IMR-90 (cell line): Measurements from ENCODE around the gene MARCKS. TPM values are rescaled to one million over a fixed set of nuclear protein-coding genes. Genes with fewer than 3 reads are reported as not detected.

Experiments used
- ATAC-seq: fragments of 200-7000 bp; cut with Tn5 transposase; 2 replicates; pipeline ENCODE4 v1.9.1; 2020; ENCODE audit warnings: low read depth, mild to moderate bottlenecking, moderate library complexity
- BruUV-seq: library from RNA; stranded (reverse); fragments of 400-500 nt; replicated peaks from 2 replicates; lab custom pipeline; 2021; lab: Mats Ljungman, UMichigan
- CTCF ChIA-PET: fragments of 300-600 bp; formaldehyde crosslinking; extraction: SDS; loops from one replicate; lab custom pipeline; 2021; ENCODE audit warnings: antibody characterized with exemption; lab: Yijun Ruan, JAX
- POLR2A ChIA-PET: fragments of 300-600 bp; sonication (Branson Sonifier 250); formaldehyde crosslinking; loops from one replicate; lab custom pipeline; 2022; ENCODE audit warnings: antibody characterized with exemption; ENCODE audit not compliant: unreplicated experiment; lab: Charles Lee
- DNase-seq: peaks from one replicate; pipeline ENCODE4 v3.0.0; 2013
- H2AFZ ChIP-seq: replicated peaks from 2 replicates; pipeline ENCODE3; 2013; ENCODE audit warnings: low read length, mild to moderate bottlenecking; ENCODE audit not compliant: poor library complexity
- H2AK5ac ChIP-seq: 2 replicates; pipeline ENCODE4 v1.6.1; 2013; ENCODE audit warnings: low read depth, low read length, inconsistent platforms
- H2AK9ac ChIP-seq: replicated peaks from 2 replicates; pipeline ENCODE3; 2013; ENCODE audit warnings: mild to moderate bottlenecking, low read depth, low read length, moderate library complexity; ENCODE audit not compliant: poor library complexity
- H2BK120ac ChIP-seq: 2 replicates; pipeline ENCODE4 v1.6.1; 2013; ENCODE audit warnings: low read depth, low read length, inconsistent platforms
- H2BK15ac ChIP-seq: 3 replicates; pipeline ENCODE4 v1.6.1; 2013; ENCODE audit warnings: low read depth, low read length, inconsistent platforms
- H2BK20ac ChIP-seq: 2 replicates; pipeline ENCODE4 v1.6.1; 2013; ENCODE audit warnings: low read depth, mild to moderate bottlenecking, inconsistent platforms, low read length, moderate library complexity
- H2BK5ac ChIP-seq: 2 replicates; pipeline ENCODE4 v1.6.1; 2013; ENCODE audit warnings: mild to moderate bottlenecking, low read depth, low read length, inconsistent platforms; ENCODE audit not compliant: poor library complexity, severe bottlenecking
- H3K14ac ChIP-seq: replicated peaks from 2 replicates; pipeline ENCODE4 v1.6.1; 2013; ENCODE audit warnings: low read depth, low read length, inconsistent platforms
- H3K18ac ChIP-seq: 2 replicates; pipeline ENCODE4 v1.6.1; 2013; ENCODE audit warnings: low read depth, low read length, control low read depth
- H3K23ac ChIP-seq: 2 replicates; pipeline ENCODE4 v1.6.1; 2013; ENCODE audit warnings: low read depth, low read length, inconsistent platforms
- H3K27ac ChIP-seq: 2 replicates; pipeline ENCODE4 v1.5.1; 2013; ENCODE audit warnings: mild to moderate bottlenecking, control low read depth, low read length; ENCODE audit not compliant: insufficient read depth
- H3K27me3 ChIP-seq: 2 replicates; pipeline ENCODE4 v1.6.1; 2013; ENCODE audit warnings: low read length; ENCODE audit not compliant: control insufficient read depth, insufficient read depth
- H3K36me3 ChIP-seq: 2 replicates; pipeline ENCODE4 v1.6.1; 2013; ENCODE audit warnings: low read length, mixed read lengths; ENCODE audit not compliant: control insufficient read depth, insufficient read depth
- H3K4ac ChIP-seq: 2 replicates; pipeline ENCODE4 v1.6.1; 2013; ENCODE audit warnings: low read depth, low read length, inconsistent platforms
- H3K4me1 ChIP-seq: 2 replicates; pipeline ENCODE4 v1.6.1; 2013; ENCODE audit warnings: low read length, mixed read lengths; ENCODE audit not compliant: control insufficient read depth, insufficient read depth
- H3K4me2 ChIP-seq: 2 replicates; pipeline ENCODE4 v1.6.1; 2013; ENCODE audit warnings: low read depth, mild to moderate bottlenecking, control low read depth, low read length, moderate library complexity
- H3K4me3 ChIP-seq: 2 replicates; pipeline ENCODE4 v1.5.1; 2013; ENCODE audit warnings: low read depth, mild to moderate bottlenecking, control low read depth, low read length, moderate library complexity; ENCODE audit not compliant: insufficient read depth
- H3K56ac ChIP-seq: 2 replicates; pipeline ENCODE4 v1.6.1; 2013; ENCODE audit warnings: low read length, inconsistent platforms; ENCODE audit not compliant: insufficient read depth; ENCODE audit errors: extremely low read depth
- H3K79me1 ChIP-seq, 2 experiments: 2 replicates each; pipeline ENCODE4 v1.6.1; 2013; ENCODE audit warnings: low read length in 2 of 2, inconsistent platforms in 1 of 2, low read depth in 1 of 2
- H3K9ac ChIP-seq: 2 replicates; pipeline ENCODE4 v1.6.1; 2013; ENCODE audit warnings: low read depth, low read length, control low read depth
- H3K9me1 ChIP-seq: 2 replicates; pipeline ENCODE4 v1.6.1; 2013; ENCODE audit warnings: low read length, inconsistent platforms; ENCODE audit not compliant: insufficient read depth
- H3K9me3 ChIP-seq: 2 replicates; pipeline ENCODE4 v1.6.1; 2013; ENCODE audit warnings: low read length; ENCODE audit not compliant: control insufficient read depth, insufficient read depth
- H4K20me1 ChIP-seq: 2 replicates; pipeline ENCODE4 v1.6.1; 2013; ENCODE audit warnings: low read length, inconsistent platforms; ENCODE audit not compliant: insufficient read depth
- H4K5ac ChIP-seq: 2 replicates; pipeline ENCODE4 v1.6.1; 2013; ENCODE audit warnings: mild to moderate bottlenecking, low read depth, low read length, control low read depth
- H4K8ac ChIP-seq, 2 experiments: 2 replicates each; pipeline ENCODE4 v1.6.1; 2013; ENCODE audit warnings: low read depth in 2 of 2, low read length in 2 of 2, control low read depth in 1 of 2, inconsistent platforms in 1 of 2
- H4K91ac ChIP-seq: 2 replicates; pipeline ENCODE4 v1.6.1; 2013; ENCODE audit warnings: low read depth, low read length, inconsistent platforms; ENCODE audit not compliant: insufficient read depth
- BHLHE40 ChIP-seq: fragments of 150-350 bp; IDR thresholded peaks from 2 replicates; pipeline ENCODE4 v1.6.1; 2016; ENCODE audit warnings: mild to moderate bottlenecking, low read depth, low read length
- CHD1 ChIP-seq: IDR thresholded peaks from 2 replicates; pipeline ENCODE4 v1.6.1; 2012; ENCODE audit warnings: low read depth, low read length, improper control_type of control experiment
- FOS ChIP-seq: fragments of 150-350 bp; IDR thresholded peaks from 2 replicates; pipeline ENCODE4 v1.6.1; 2016; ENCODE audit warnings: low read depth, low read length
- MAFK ChIP-seq: IDR thresholded peaks from 2 replicates; pipeline ENCODE4 v1.6.1; 2012; ENCODE audit warnings: low read depth, low read length, improper control_type of control experiment
- MAZ ChIP-seq: IDR thresholded peaks from 2 replicates; pipeline ENCODE4 v1.6.1; 2012; ENCODE audit warnings: low read depth, mild to moderate bottlenecking, low read length, improper control_type of control experiment, moderate library complexity, borderline replicate concordance
- RAD21 ChIP-seq: IDR thresholded peaks from 2 replicates; pipeline ENCODE4 v1.6.1; 2012; ENCODE audit warnings: low read length, improper control_type of control experiment
- SMC3 ChIP-seq: fragments of 150-350 bp; IDR thresholded peaks from 2 replicates; pipeline ENCODE4 v1.6.1; 2016; ENCODE audit warnings: low read depth, mild to moderate bottlenecking, antibody characterized with exemption, low read length, moderate library complexity
- WGBS, 2 experiments: methylation state at CpG; one replicate each; pipeline versions ENCODE4 v1.1.5 to v1.1.7; 2013; ENCODE audit warnings: missing lambda C conversion rate in 2 of 2; ENCODE audit not compliant: insufficient read length in 1 of 2; ENCODE audit errors: extremely low coverage in 2 of 2; 5-methylcytosine and 5-hydroxymethylcytosine counted together
- dilution Hi-C: fragments of 300-500 bp; cut with HindIII; formaldehyde crosslinking; loops from one replicate; pipeline ENCODE4 v1.14.3; 2018; ENCODE audit warnings: low sequenced_read_pairs; ENCODE audit not compliant: unreplicated experiment
- in situ Hi-C: fragments of 300-500 bp; cut with MboI; formaldehyde crosslinking; loops from 3 replicates; pipeline ENCODE4 v1.14.3; 2019; ENCODE audit warnings: low sequenced_read_pairs, inconsistent platforms, mixed read lengths
- intact Hi-C: fragments of 100-400 bp; cut with micrococcal nuclease; formaldehyde crosslinking; loops from 2 replicates; pipeline ENCODE4 v1.10.0; 2022
- polyA plus RNA-seq, 3 experiments: library from polyadenylated mRNA; depleted of rRNA; stranded (reverse); fragments of >200 nt; gene quantifications; 2 replicates each; pipeline ENCODE4 v1.2.3, GENCODE V29; 2012; ENCODE audit warnings: low replicate concordance in 1 of 3
- total RNA-seq: library from RNA; depleted of rRNA; stranded (reverse); fragments of >200 nt; gene quantifications from 2 replicates; pipeline ENCODE4 v1.2.3, GENCODE V29; 2012
- TF ChIP-seq, protein P1 (sequence below): conservative IDR thresholded peaks from 2 replicates; pipeline ENCODE4 v1.5.1; 2012; ENCODE audit warnings: mild to moderate bottlenecking, low read depth, low read length, improper control_type of control experiment

Gene MARCKS
- total and polyA plus RNA-seq, 2 of the 4 experiments (the other 2 are of a cell fraction), result 34.5 to 40.7 TPM

DNA sequence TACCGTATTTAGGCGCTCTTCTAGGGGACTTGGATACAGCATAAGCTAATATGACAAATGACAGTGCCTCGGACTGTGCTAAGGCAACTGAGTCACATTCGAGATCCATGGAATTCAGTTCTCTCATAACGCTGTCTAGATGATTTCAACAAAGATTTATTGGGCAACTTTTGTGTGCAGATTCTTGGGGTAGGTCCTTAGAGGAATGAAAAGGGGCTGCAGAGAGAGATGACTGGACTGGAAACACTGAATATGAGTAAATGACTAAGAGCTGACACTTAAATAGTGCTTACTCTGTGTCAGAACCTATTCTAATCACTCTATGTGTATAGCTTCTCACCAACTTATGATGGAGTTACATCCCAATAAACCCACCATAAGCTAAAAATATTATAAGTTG, 36.4 kb upstream of the MARCKS start:
- CTCF ChIA-PET, result interaction anchor here (0.9 kb wide), 1 partner anchor 7 kb away, joined by 4 read pairs; no protein-coding TSS in a partner anchor
- dilution Hi-C loops, result no loop called here

More for the DNA sequence above, 36.4 kb upstream of the MARCKS start:
- Histone ChIP-seq H2BK5ac (no peak overlapping the region), H2BK20ac (no peak overlapping the region), H2BK15ac (no peak overlapping the region), H2AK5ac (no peak overlapping the region), H4K20me1 (no peaks in the 10 kb centered on the region), H3K79me1 (no peaks in the 10 kb centered on the region), H3K4ac (no peak overlapping the region), H2AFZ (no peak overlapping the region), H4K5ac (no peak overlapping the region), H3K27ac (no peak overlapping the region), H3K18ac (no peak overlapping the region), H3K9ac (no peak overlapping the region), H3K14ac (no peak overlapping the region), H3K4me1 (peaks cover 6% of the 10 kb centered on the region), H2AK9ac (no peak overlapping the region), H3K27me3 (no peaks in the 10 kb centered on the region), H3K4me3 (no peak overlapping the region), H3K4me2 (no peak overlapping the region), H3K36me3 (no peaks in the 10 kb centered on the region), H3K56ac (no peak overlapping the region), H4K91ac (no peak overlapping the region), H3K9me1 (no peaks in the 10 kb centered on the region; the same call in 1 of the 2 replicates), H3K9me3 (no peaks in the 10 kb centered on the region), H3K23ac (no peak overlapping the region; the same call in 1 of the 2 replicates), H4K8ac (no peak overlapping the region), H2BK120ac (no peak overlapping the region)
- peak; percentile 5 for DNase-seq
- TF ChIP-seq, protein P1, sequence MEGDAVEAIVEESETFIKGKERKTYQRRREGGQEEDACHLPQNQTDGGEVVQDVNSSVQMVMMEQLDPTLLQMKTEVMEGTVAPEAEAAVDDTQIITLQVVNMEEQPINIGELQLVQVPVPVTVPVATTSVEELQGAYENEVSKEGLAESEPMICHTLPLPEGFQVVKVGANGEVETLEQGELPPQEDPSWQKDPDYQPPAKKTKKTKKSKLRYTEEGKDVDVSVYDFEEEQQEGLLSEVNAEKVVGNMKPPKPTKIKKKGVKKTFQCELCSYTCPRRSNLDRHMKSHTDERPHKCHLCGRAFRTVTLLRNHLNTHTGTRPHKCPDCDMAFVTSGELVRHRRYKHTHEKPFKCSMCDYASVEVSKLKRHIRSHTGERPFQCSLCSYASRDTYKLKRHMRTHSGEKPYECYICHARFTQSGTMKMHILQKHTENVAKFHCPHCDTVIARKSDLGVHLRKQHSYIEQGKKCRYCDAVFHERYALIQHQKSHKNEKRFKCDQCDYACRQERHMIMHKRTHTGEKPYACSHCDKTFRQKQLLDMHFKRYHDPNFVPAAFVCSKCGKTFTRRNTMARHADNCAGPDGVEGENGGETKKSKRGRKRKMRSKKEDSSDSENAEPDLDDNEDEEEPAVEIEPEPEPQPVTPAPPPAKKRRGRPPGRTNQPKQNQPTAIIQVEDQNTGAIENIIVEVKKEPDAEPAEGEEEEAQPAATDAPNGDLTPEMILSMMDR, result no peak
- no peak for TF ChIP-seq CHD1
- no peak for TF ChIP-seq MAFK
- TF ChIP-seq MAZ, result no peak
- no peak for TF ChIP-seq BHLHE40
- no peak for TF ChIP-seq SMC3
- TF ChIP-seq FOS, result no peak
- no peak for TF ChIP-seq RAD21
- POLR2A ChIA-PET, result no interaction called here
- in situ Hi-C loops, result no loop called here
- no peak for ATAC-seq
- intact Hi-C loops, result no loop called here
- no TSS peak for BruUV-seq
- WGBS, 2 experiments, result 70% methylated on average over 2 of the region's 5 CpGs; no CpG with 5 or more reads in 1 of the 2 experiments
